ENCODE measurements around the gene NOTUM.

The NOTUM gene
- 0 reads per million in 3 donors for total RNA-seq

DNA sequence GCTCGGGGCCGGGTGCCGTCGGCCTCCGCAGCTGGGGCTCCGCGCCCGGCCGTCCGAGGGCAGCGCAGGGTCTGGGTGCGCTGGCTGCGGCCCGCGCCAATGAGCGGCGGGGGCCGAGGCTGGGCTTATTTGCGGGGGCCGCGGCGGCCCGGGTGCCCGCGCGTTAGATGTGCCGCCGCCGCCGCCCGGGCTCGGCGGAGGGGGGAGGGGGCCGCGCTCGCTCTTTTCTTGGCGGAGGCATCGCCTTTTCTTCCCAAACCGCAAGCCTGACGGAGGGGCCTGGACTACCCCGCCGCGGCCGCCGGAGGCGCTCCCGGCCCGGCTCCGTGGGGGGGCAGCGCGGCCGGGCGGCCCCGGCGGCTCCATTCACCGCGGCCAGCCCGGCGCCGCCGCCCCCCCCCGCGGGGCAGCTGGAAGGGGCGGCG is at the start of gene NOTUM:
Gene NOTUM, minus strand, starts transcription at position 101 of the 425 bp plus-strand sequence. CDS start 278 bp downstream, outside the sequence.
- H3K27ac ChIP-seq (ENCODE audit: insufficient read depth, low read length, poor library complexity, severe bottlenecking): no peak within 1 kb of the TSS
- H3K4me3 ChIP-seq (ENCODE audit: insufficient read depth, low read depth, low read length, poor library complexity, severe bottlenecking): peak within 1 kb of the TSS; percentile 45
- no peak for DNase-seq

DNA sequence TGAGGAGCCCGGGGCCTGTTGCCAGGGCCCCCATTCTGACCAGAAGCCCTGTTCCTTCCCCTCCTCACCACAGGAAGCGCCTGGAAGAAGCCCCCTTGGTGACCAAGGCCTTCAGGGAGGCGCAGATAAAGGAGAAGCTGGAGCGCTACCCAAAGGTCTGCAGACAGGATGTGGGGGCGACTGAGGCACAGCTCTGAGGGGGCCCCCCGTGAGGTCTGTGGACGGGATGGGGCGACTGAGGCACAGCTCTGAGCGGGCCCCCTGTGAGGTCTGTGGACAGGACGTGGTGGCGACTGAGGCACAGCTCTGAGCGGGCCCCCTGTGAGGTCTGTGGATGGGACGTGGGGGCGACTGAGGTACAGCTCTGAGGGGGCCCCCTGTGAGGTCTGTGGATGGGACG is 48.4 kb upstream of the NOTUM start:
- no peak for DNase-seq
- Histone ChIP-seq H3K4me1 (ENCODE audit: control insufficient read depth, insufficient read depth, low read length, poor library complexity, severe bottlenecking) (no peaks in the 10 kb centered on the region), H3K4me3 (ENCODE audit: insufficient read depth, low read depth, low read length, poor library complexity, severe bottlenecking) (no peak overlapping the region), H3K27me3 (replicated peaks; ENCODE audit: control insufficient read depth, insufficient read depth, low read length, poor library complexity, severe bottlenecking) (no peaks in the 10 kb centered on the region), H3K9me3 (ENCODE audit: control insufficient read depth, low read length) (no peaks in the 10 kb centered on the region), H3K27ac (ENCODE audit: insufficient read depth, low read length, poor library complexity, severe bottlenecking) (no peak overlapping the region), H3K36me3 (ENCODE audit: control insufficient read depth, insufficient read depth, low read length) (no peaks in the 10 kb centered on the region)

More for the DNA sequence above, at the start of gene NOTUM:
- Histone ChIP-seq H3K27me3 (replicated peaks; ENCODE audit: control insufficient read depth, insufficient read depth, low read length, poor library complexity, severe bottlenecking) (peaks cover 35% of the 10 kb centered on the region), H3K9me3 (ENCODE audit: control insufficient read depth, low read length) (no peaks in the 10 kb centered on the region), H3K4me1 (ENCODE audit: control insufficient read depth, insufficient read depth, low read length, poor library complexity, severe bottlenecking) (peaks cover 17% of the 10 kb centered on the region), H3K36me3 (ENCODE audit: control insufficient read depth, insufficient read depth, low read length) (no peaks in the 10 kb centered on the region)

DNA sequence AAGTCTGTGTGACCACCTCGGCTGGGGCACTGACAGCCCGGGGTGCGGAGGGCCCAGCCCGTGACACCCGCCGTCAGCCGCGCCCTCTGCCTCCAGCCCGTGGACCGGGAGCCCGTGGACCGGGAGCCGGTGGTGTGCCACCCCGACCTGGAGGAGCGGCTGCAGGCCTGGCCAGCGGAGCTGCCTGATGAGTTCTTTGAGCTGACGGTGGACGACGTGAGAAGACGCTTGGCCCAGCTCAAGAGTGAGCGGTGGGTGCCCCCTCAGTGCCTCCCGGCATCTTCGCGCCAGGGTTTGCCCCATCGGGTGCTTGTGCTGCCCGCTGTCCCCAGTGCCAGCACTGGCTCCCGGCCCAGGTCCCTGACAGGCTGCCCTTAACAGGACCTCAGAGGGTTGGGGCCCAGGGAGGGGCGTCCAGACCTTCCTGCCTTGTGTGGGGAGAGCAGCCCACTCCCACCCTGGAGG is 48.0 kb upstream of the NOTUM start:
- Histone ChIP-seq H3K27ac (ENCODE audit: insufficient read depth, low read length, poor library complexity, severe bottlenecking) (no peak overlapping the region), H3K9me3 (ENCODE audit: control insufficient read depth, low read length) (no peaks in the 10 kb centered on the region), H3K27me3 (replicated peaks; ENCODE audit: control insufficient read depth, insufficient read depth, low read length, poor library complexity, severe bottlenecking) (no peaks in the 10 kb centered on the region), H3K4me1 (ENCODE audit: control insufficient read depth, insufficient read depth, low read length, poor library complexity, severe bottlenecking) (no peaks in the 10 kb centered on the region), H3K36me3 (ENCODE audit: control insufficient read depth, insufficient read depth, low read length) (no peaks in the 10 kb centered on the region), H3K4me3 (ENCODE audit: insufficient read depth, low read depth, low read length, poor library complexity, severe bottlenecking) (no peak overlapping the region)
- no peak for DNase-seq

DNA sequence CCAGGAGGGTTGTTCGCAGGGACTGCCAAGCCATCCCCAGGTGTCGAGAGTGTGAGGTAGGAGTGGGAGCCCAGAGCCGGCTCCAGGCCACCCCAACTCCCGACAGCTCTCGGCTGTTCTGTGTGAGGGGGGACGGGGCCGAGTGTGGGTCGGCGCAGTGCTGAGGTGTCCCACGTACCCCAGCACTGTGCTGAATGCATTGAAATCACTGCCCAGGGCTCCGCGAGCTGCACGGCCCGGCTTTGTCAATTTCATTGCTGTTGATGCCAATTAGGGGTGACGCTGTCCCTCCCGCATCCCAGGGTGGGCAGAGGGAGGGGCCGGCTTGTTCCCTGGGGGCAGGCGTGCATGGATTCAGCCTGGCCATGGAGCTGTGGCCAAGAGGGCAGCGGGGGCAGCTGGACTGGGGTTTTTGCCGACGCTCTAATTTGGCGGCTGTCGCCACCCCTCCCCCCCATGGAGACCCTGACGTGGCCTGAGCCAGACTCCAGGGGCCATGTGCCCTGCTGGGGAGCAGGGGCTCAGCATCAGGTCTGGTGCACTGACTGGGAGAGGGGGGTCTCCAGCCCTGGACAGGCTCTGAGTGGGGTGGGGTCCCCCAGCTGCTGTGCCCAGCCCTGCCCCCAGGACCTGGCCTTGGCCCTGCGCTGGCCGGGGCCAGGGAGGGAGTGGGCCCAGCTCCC is 47.4 kb upstream of the NOTUM start:
- Histone ChIP-seq H3K9me3 (ENCODE audit: control insufficient read depth, low read length) (no peaks in the 10 kb centered on the region), H3K27ac (ENCODE audit: insufficient read depth, low read length, poor library complexity, severe bottlenecking) (no peak overlapping the region), H3K4me3 (ENCODE audit: insufficient read depth, low read depth, low read length, poor library complexity, severe bottlenecking) (no peak overlapping the region), H3K4me1 (ENCODE audit: control insufficient read depth, insufficient read depth, low read length, poor library complexity, severe bottlenecking) (no peaks in the 10 kb centered on the region), H3K27me3 (replicated peaks; ENCODE audit: control insufficient read depth, insufficient read depth, low read length, poor library complexity, severe bottlenecking) (no peaks in the 10 kb centered on the region), H3K36me3 (ENCODE audit: control insufficient read depth, insufficient read depth, low read length) (no peaks in the 10 kb centered on the region)
- DNase-seq: no peak

DNA sequence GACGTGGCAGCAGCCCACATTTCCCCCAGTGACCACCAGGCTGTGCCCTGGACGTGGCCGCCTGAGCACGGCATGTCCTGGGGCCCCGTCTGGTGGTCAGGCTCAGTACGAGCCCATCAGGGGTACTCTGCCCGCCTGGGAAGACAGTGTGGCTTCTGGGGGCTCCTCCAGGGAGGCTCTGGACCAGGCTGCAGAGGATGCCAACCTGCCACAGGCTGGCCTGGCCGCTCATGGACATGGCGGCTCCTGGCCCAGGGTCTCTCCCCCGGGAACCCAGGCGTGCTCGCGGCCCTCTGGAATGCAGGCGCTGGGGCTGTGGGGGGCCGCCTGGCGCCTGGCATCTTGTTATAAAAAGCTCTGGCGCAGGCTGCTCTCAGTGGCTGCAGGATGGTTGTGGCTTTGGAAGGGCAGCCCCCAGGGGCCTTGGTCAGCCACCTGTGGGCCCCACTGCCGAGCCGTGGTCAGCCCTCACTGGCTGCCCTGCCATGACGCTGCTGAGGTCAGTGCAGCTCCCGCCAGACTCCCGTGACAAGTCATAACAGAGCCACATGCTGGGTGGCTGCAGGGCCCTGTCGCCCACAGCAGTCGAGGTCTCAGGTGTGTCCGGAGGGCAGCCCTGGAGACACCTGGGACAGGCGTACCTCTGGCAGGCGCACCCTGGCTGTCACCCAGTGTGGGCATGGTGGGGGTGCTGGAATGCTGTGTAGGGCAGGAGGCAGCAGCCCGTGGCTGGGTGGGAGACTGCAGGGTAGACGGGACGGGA is 46.7 kb upstream of the NOTUM start:
- Histone ChIP-seq H3K4me3 (ENCODE audit: insufficient read depth, low read depth, low read length, poor library complexity, severe bottlenecking) (no peak overlapping the region), H3K36me3 (ENCODE audit: control insufficient read depth, insufficient read depth, low read length) (no peaks in the 10 kb centered on the region), H3K27ac (ENCODE audit: insufficient read depth, low read length, poor library complexity, severe bottlenecking) (no peak overlapping the region), H3K27me3 (replicated peaks; ENCODE audit: control insufficient read depth, insufficient read depth, low read length, poor library complexity, severe bottlenecking) (no peaks in the 10 kb centered on the region), H3K9me3 (ENCODE audit: control insufficient read depth, low read length) (no peaks in the 10 kb centered on the region), H3K4me1 (ENCODE audit: control insufficient read depth, insufficient read depth, low read length, poor library complexity, severe bottlenecking) (no peaks in the 10 kb centered on the region)
- no peak for DNase-seq

DNA sequence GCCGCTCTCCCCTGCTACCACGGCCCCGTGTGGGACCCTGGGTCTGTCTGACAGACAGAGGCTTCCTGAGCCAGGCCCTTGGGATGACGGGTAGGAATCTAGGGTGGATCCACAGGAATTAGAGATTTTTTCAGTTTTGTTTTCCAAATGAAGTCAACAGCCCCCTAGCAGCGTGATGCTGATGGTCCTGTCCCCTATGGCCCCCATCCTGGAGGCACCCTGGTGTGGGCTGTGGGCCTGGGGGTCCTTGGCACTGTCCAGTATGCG is 46.2 kb upstream of the NOTUM start:
- Histone ChIP-seq H3K9me3 (ENCODE audit: control insufficient read depth, low read length) (no peaks in the 10 kb centered on the region), H3K27me3 (replicated peaks; ENCODE audit: control insufficient read depth, insufficient read depth, low read length, poor library complexity, severe bottlenecking) (no peaks in the 10 kb centered on the region), H3K4me3 (ENCODE audit: insufficient read depth, low read depth, low read length, poor library complexity, severe bottlenecking) (no peak overlapping the region), H3K36me3 (ENCODE audit: control insufficient read depth, insufficient read depth, low read length) (no peaks in the 10 kb centered on the region), H3K27ac (ENCODE audit: insufficient read depth, low read length, poor library complexity, severe bottlenecking) (no peak overlapping the region), H3K4me1 (ENCODE audit: control insufficient read depth, insufficient read depth, low read length, poor library complexity, severe bottlenecking) (no peaks in the 10 kb centered on the region)
- DNase-seq: no peak

DNA sequence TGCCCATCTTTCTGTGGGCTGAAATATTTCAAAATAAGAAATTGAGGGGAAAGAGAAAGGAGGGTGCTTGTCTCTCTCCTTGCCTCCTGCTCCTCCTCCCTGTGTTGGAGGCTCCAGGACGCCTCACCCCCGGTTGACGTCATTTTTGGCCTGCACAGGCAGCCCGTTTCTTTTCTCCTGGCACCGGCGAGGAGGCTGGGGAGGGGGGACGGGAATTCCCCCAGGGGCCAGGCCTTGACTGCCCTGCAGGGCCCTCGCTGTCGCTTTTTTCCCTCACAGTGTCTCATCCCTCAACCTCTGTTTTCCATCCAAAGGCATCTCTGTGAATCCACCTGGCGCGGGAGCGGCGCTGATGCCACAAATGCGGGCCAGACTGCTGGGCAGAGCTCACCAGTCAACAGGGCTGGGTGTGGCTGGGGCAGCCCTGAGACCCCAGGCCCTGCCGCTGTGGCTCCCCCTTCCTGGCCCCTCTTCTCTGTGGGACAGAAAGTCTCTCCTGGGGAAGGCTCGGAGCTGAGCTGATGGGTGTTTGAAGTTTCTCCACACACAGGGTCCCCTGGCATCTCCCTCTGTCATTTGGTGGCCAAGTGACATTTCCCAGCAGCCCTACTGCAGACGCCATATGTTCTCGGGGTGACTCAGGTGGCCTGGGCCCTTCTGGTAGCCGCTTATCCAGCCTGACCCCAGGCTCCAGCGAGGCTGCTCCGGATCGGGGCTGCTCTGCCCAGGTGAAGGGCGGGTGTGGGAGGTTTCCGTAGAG is 45.7 kb upstream of the NOTUM start:
- DNase-seq: no peak
- Histone ChIP-seq H3K27ac (ENCODE audit: insufficient read depth, low read length, poor library complexity, severe bottlenecking) (no peak overlapping the region), H3K4me1 (ENCODE audit: control insufficient read depth, insufficient read depth, low read length, poor library complexity, severe bottlenecking) (no peaks in the 10 kb centered on the region), H3K36me3 (ENCODE audit: control insufficient read depth, insufficient read depth, low read length) (no peaks in the 10 kb centered on the region), H3K9me3 (ENCODE audit: control insufficient read depth, low read length) (no peaks in the 10 kb centered on the region), H3K4me3 (ENCODE audit: insufficient read depth, low read depth, low read length, poor library complexity, severe bottlenecking) (no peak overlapping the region), H3K27me3 (replicated peaks; ENCODE audit: control insufficient read depth, insufficient read depth, low read length, poor library complexity, severe bottlenecking) (no peaks in the 10 kb centered on the region)

DNA sequence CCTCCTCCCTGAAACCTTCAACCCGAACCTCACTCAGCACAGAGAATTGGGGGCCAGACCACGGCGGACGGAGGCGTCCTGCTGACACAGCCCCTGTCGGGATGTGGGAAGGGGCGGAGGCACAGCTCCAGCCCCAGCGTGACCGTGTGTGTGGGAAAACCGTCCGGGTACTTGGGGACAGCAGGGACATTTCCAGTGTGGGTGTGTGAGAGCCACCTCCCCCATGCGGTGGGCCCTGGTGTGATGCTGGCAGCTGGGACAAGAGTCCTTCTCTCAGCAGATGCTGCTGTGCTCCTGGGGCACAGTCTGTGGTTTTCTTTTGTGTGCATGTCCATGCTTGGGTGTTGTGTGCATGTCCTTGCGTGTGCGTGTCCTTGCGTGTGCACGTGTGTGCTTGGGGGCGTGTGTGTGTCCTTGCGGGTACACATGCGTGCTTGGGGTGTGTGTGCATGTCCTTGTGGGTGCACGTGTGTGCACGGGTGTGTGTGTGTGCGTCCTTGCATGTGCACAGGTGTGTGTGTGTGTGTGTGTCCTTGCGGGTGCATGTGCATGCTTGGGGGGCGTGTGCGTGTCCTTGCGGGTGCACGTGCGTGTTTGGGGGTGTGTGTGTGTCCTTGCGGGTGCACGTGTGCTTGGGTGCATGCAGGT is 44.8 kb upstream of the NOTUM start:
- no peaks in the 10 kb centered on the region for H3K27me3 ChIP-seq (replicated peaks; ENCODE audit: control insufficient read depth, insufficient read depth, low read length, poor library complexity, severe bottlenecking)
- no peaks in the 10 kb centered on the region for H3K36me3 ChIP-seq (ENCODE audit: control insufficient read depth, insufficient read depth, low read length)
- no peaks in the 10 kb centered on the region for H3K4me1 ChIP-seq (ENCODE audit: control insufficient read depth, insufficient read depth, low read length, poor library complexity, severe bottlenecking)
- no peak overlapping the region for H3K27ac ChIP-seq (ENCODE audit: insufficient read depth, low read length, poor library complexity, severe bottlenecking)
- no peak overlapping the region for H3K4me3 ChIP-seq (ENCODE audit: insufficient read depth, low read depth, low read length, poor library complexity, severe bottlenecking)
- DNase-seq: no peak
- no peaks in the 10 kb centered on the region for H3K9me3 ChIP-seq (ENCODE audit: control insufficient read depth, low read length)

DNA sequence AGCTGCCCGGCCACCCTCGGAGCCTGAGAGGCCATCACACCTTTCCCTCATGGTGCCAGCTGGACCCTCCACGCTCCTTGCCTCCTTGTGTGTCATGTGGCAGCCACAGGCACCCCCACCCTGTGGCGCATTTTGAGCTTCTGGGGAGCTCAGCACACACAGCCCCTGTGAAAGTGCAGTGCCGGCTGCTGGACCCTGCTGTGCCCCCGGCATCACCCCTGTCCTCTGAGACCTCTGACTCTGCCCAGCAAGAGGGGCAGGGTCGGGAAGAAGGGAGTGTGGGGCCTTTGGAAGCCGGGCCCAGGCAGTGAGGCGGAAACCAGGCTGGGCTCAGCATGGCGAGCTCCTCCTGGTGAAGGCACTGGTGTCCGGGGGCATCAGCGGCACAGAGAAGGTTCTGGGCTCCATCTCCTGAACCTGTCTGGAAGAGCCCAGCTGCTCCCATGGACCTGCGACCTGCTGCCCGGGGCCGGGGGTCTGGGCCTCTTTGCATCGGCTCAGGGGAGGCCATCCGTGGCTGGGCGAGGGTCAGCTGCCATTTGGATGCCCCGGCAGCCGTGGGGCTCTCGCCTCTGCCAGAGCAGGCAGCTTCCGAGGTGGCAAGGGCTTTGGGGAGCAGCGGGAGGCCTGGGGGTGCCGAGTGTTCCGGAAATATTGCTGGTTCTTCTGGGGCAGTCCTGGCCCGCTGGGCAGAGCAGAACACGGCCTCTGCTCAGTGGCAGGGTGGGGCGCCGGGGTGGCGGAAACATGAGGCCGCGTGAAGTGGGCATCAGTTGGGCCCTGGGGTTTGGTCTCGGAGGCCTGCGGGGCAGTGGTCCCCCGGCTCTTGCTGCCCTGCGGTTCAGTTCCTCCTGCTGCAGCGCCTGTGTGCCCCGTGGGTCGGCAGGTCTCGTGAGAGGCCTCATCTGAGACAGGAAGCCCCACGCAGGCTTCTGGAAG is 43.8 kb upstream of the NOTUM start:
- DNase-seq: no peak
- Histone ChIP-seq H3K27ac (ENCODE audit: insufficient read depth, low read length, poor library complexity, severe bottlenecking) (no peak overlapping the region), H3K27me3 (replicated peaks; ENCODE audit: control insufficient read depth, insufficient read depth, low read length, poor library complexity, severe bottlenecking) (no peaks in the 10 kb centered on the region)

More for the DNA sequence above, 43.8 kb upstream of the NOTUM start:
- Histone ChIP-seq H3K9me3 (ENCODE audit: control insufficient read depth, low read length) (no peaks in the 10 kb centered on the region), H3K36me3 (ENCODE audit: control insufficient read depth, insufficient read depth, low read length) (no peaks in the 10 kb centered on the region), H3K4me3 (ENCODE audit: insufficient read depth, low read depth, low read length, poor library complexity, severe bottlenecking) (no peak overlapping the region), H3K4me1 (ENCODE audit: control insufficient read depth, insufficient read depth, low read length, poor library complexity, severe bottlenecking) (no peaks in the 10 kb centered on the region)
